ENCODE results near the gene SIT1.

The SIT1 gene

GRCh38 chr9:35689542-35690293 is 39.0 kb upstream of the SIT1 start, which contains the start of gene TPM2:
Gene TPM2 (minus strand): TSS chr9:35689925. CDS start chr9:35689817, 108 bp downstream.
- Histone ChIP-seq H3K36me3 (ENCODE audit: insufficient read depth, low read length) (peaks cover 45% of the 10 kb centered on the region), H3K27me3 (ENCODE audit: control insufficient read depth, insufficient read depth, low read length) (no peaks in the 10 kb centered on the region), H3K4me3 (ENCODE audit: low read length) (peak within 1 kb of the TSS; percentile 86), H3K4me2 (ENCODE audit: low read length) (peak within 1 kb of the TSS; percentile 97), H3K9me3 (replicated peaks; ENCODE audit: low read length) (no peaks in the 10 kb centered on the region), H3K9ac (ENCODE audit: low read depth, low read length) (peak within 1 kb of the TSS; percentile 93), H3K4me1 (ENCODE audit: control insufficient read depth, insufficient read depth, low read length) (peaks cover 45% of the 10 kb centered on the region)

GRCh38 chr9:35688558-35689541 is 38.1 kb upstream of the SIT1 start:
- Histone ChIP-seq H3K9ac (ENCODE audit: low read depth, low read length) (peak overlapping the region; percentile 93), H3K9me3 (replicated peaks; ENCODE audit: low read length) (no peaks in the 10 kb centered on the region), H3K36me3 (ENCODE audit: insufficient read depth, low read length) (peaks cover 53% of the 10 kb centered on the region), H3K4me1 (ENCODE audit: control insufficient read depth, insufficient read depth, low read length) (peaks cover 53% of the 10 kb centered on the region), H3K4me2 (ENCODE audit: low read length) (peak overlapping the region; percentile 97), H3K27me3 (ENCODE audit: control insufficient read depth, insufficient read depth, low read length) (no peaks in the 10 kb centered on the region), H3K4me3 (ENCODE audit: low read length) (peak overlapping the region; percentile 86)

GRCh38 chr9:35687972-35688557 is 37.3 kb upstream of the SIT1 start:
- no peaks in the 10 kb centered on the region for H3K27me3 ChIP-seq (ENCODE audit: control insufficient read depth, insufficient read depth, low read length)
- peak overlapping the region; percentile 93 for H3K9ac ChIP-seq (ENCODE audit: low read depth, low read length)
- peak overlapping the region; percentile 97 for H3K4me2 ChIP-seq (ENCODE audit: low read length)
- no peaks in the 10 kb centered on the region for H3K9me3 ChIP-seq (replicated peaks; ENCODE audit: low read length)
- H3K36me3 ChIP-seq (ENCODE audit: insufficient read depth, low read length) = peaks cover 61% of the 10 kb centered on the region
- H3K4me1 ChIP-seq (ENCODE audit: control insufficient read depth, insufficient read depth, low read length) = peaks cover 61% of the 10 kb centered on the region
- peak overlapping the region; percentile 86 for H3K4me3 ChIP-seq (ENCODE audit: low read length)

GRCh38 chr9:35687306-35687705 is 36.6 kb upstream of the SIT1 start:
- Histone ChIP-seq H3K4me2 (ENCODE audit: low read length) (peak overlapping the region; percentile 97), H3K4me1 (ENCODE audit: control insufficient read depth, insufficient read depth, low read length) (peaks cover 68% of the 10 kb centered on the region), H3K36me3 (ENCODE audit: insufficient read depth, low read length) (peaks cover 69% of the 10 kb centered on the region), H3K4me3 (ENCODE audit: low read length) (peak overlapping the region; percentile 86), H3K9ac (ENCODE audit: low read depth, low read length) (peak overlapping the region; percentile 93), H3K27me3 (ENCODE audit: control insufficient read depth, insufficient read depth, low read length) (no peaks in the 10 kb centered on the region), H3K9me3 (replicated peaks; ENCODE audit: low read length) (no peaks in the 10 kb centered on the region)

- Histone ChIP-seq H3K4me1 (ENCODE audit: control insufficient read depth, insufficient read depth, low read length) (peaks cover 71% of the 10 kb centered on the region), H3K9ac (ENCODE audit: low read depth, low read length) (peak overlapping the region; percentile 93), H3K27me3 (ENCODE audit: control insufficient read depth, insufficient read depth, low read length) (no peaks in the 10 kb centered on the region), H3K9me3 (replicated peaks; ENCODE audit: low read length) (no peaks in the 10 kb centered on the region), H3K4me2 (ENCODE audit: low read length) (peak overlapping the region; percentile 97), H3K36me3 (ENCODE audit: insufficient read depth, low read length) (peaks cover 75% of the 10 kb centered on the region), H3K4me3 (ENCODE audit: low read length) (peak overlapping the region; percentile 86)
These were observed 35.8 kb upstream of the SIT1 start for GRCh38 chr9:35686222-35687203.

GRCh38 chr9:35685506-35685905 is 34.8 kb upstream of the SIT1 start:
- peak overlapping the region; percentile 36 for H3K4me2 ChIP-seq (ENCODE audit: low read length)
- no peaks in the 10 kb centered on the region for H3K27me3 ChIP-seq (ENCODE audit: control insufficient read depth, insufficient read depth, low read length)
- no peak overlapping the region for H3K4me3 ChIP-seq (ENCODE audit: low read length)
- H3K4me1 ChIP-seq (ENCODE audit: control insufficient read depth, insufficient read depth, low read length) = peaks cover 70% of the 10 kb centered on the region
- peaks cover 75% of the 10 kb centered on the region for H3K36me3 ChIP-seq (ENCODE audit: insufficient read depth, low read length)
- H3K9ac ChIP-seq (ENCODE audit: low read depth, low read length) = no peak overlapping the region
- no peaks in the 10 kb centered on the region for H3K9me3 ChIP-seq (replicated peaks; ENCODE audit: low read length)

- peaks cover 70% of the 10 kb centered on the region for H3K4me1 ChIP-seq (ENCODE audit: control insufficient read depth, insufficient read depth, low read length)
- peaks cover 75% of the 10 kb centered on the region for H3K36me3 ChIP-seq (ENCODE audit: insufficient read depth, low read length)
- H3K4me3 ChIP-seq (ENCODE audit: low read length) = no peak overlapping the region
- H3K9ac ChIP-seq (ENCODE audit: low read depth, low read length) = no peak overlapping the region
- no peaks in the 10 kb centered on the region for H3K27me3 ChIP-seq (ENCODE audit: control insufficient read depth, insufficient read depth, low read length)
- no peaks in the 10 kb centered on the region for H3K9me3 ChIP-seq (replicated peaks; ENCODE audit: low read length)
- peak overlapping the region; percentile 36 for H3K4me2 ChIP-seq (ENCODE audit: low read length)
These were observed 34.2 kb upstream of the SIT1 start for GRCh38 chr9:35684921-35685320.

GRCh38 chr9:35683323-35683722 is 32.6 kb upstream of the SIT1 start:
- no peak overlapping the region for H3K9ac ChIP-seq (ENCODE audit: low read depth, low read length)
- H3K27me3 ChIP-seq (ENCODE audit: control insufficient read depth, insufficient read depth, low read length) = no peaks in the 10 kb centered on the region
- peak overlapping the region; percentile 22 for H3K4me2 ChIP-seq (ENCODE audit: low read length)
- H3K4me3 ChIP-seq (ENCODE audit: low read length) = no peak overlapping the region
- no peaks in the 10 kb centered on the region for H3K9me3 ChIP-seq (replicated peaks; ENCODE audit: low read length)
- H3K4me1 ChIP-seq (ENCODE audit: control insufficient read depth, insufficient read depth, low read length) = peaks cover 69% of the 10 kb centered on the region
- H3K36me3 ChIP-seq (ENCODE audit: insufficient read depth, low read length) = peaks cover 65% of the 10 kb centered on the region

- H3K36me3 ChIP-seq (ENCODE audit: insufficient read depth, low read length) = peaks cover 59% of the 10 kb centered on the region
- H3K9me3 ChIP-seq (replicated peaks; ENCODE audit: low read length) = no peaks in the 10 kb centered on the region
- H3K4me1 ChIP-seq (ENCODE audit: control insufficient read depth, insufficient read depth, low read length) = peaks cover 63% of the 10 kb centered on the region
- H3K4me2 ChIP-seq (ENCODE audit: low read length) = peak overlapping the region; percentile 12
- H3K9ac ChIP-seq (ENCODE audit: low read depth, low read length) = no peak overlapping the region
- H3K27me3 ChIP-seq (ENCODE audit: control insufficient read depth, insufficient read depth, low read length) = no peaks in the 10 kb centered on the region
- H3K4me3 ChIP-seq (ENCODE audit: low read length) = no peak overlapping the region
These were observed 32.0 kb upstream of the SIT1 start for GRCh38 chr9:35682520-35683315.

- Histone ChIP-seq H3K4me3 (ENCODE audit: low read length) (no peak overlapping the region), H3K4me2 (ENCODE audit: low read length) (no peak overlapping the region), H3K27me3 (ENCODE audit: control insufficient read depth, insufficient read depth, low read length) (no peaks in the 10 kb centered on the region), H3K4me1 (ENCODE audit: control insufficient read depth, insufficient read depth, low read length) (peaks cover 56% of the 10 kb centered on the region), H3K36me3 (ENCODE audit: insufficient read depth, low read length) (peaks cover 53% of the 10 kb centered on the region), H3K9ac (ENCODE audit: low read depth, low read length) (no peak overlapping the region), H3K9me3 (replicated peaks; ENCODE audit: low read length) (no peaks in the 10 kb centered on the region)
These were observed 31.3 kb upstream of the SIT1 start for GRCh38 chr9:35682051-35682450.

All from skeletal muscle satellite cell (primary cell).